K562 (cell line): ENCODE measurements around the gene POLR2A. TPM values are rescaled to one million over a fixed set of nuclear protein-coding genes. Genes with fewer than 3 reads are reported as not detected.

ENCODE experiments used
- ATAC-seq: fragments of 200-7000 bp; cut with Tn5 transposase; 3 replicates; pipeline ENCODE4 v1.9.1; 2020; ENCODE audit warnings: moderate library complexity
- BruUV-seq: library from RNA; stranded (reverse); fragments of 400-500 nt; replicated peaks from 2 replicates; lab custom pipeline; 2021; lab: Mats Ljungman, UMichigan
- CTCF ChIA-PET: fragments of 300-600 bp; formaldehyde crosslinking; extraction: SDS; loops from one replicate; lab custom pipeline; 2021; ENCODE audit warnings: low intra/inter-chr PET ratio; lab: Yijun Ruan, JAX
- POLR2A ChIA-PET: fragments of 300-600, 350-650 bp; sonication (Branson Sonifier 250); formaldehyde crosslinking; extraction: SDS; loops from one replicate; lab custom pipeline; 2021; ENCODE audit warnings: antibody characterized with exemption, inconsistent platforms; lab: Yijun Ruan, JAX
- DNase-seq, 4 experiments: peaks; one replicate each; pipeline versions ENCODE4 v3.0.0 to v3.0.0-alpha.2; 2011 to 2018; ENCODE audit warnings: low spot score in 3 of 4, mixed read lengths in 3 of 4; ENCODE audit errors: extremely low read depth in 1 of 4
- FAIRE-seq: peaks from 2 replicates; lab custom pipeline; 2011; peaks lifted over from hg19 to GRCh38; lab: Jason Lieb, UNC
- H2AFZ ChIP-seq: 2 replicates; pipeline ENCODE4 v1.6.0; 2011; ENCODE audit warnings: low read depth, low read length, control low read depth, inconsistent platforms
- H3K27ac ChIP-seq: fragments of 200-600 bp; 3 replicates; pipeline ENCODE4 v1.8.0; 2011; ENCODE audit warnings: low read depth, mild to moderate bottlenecking, control low read depth, inconsistent platforms, low read length, moderate library complexity, mixed read lengths; ENCODE audit errors: extremely low read depth
- H3K27me3 ChIP-seq, 2 experiments: fragments of 300-600 bp in 1 of 2; 2 replicates in 1 of 2; 3 replicates in 1 of 2; pipeline versions ENCODE4 v1.6.0 to v1.8.0; 2011; ENCODE audit warnings: inconsistent platforms in 2 of 2, low read length in 2 of 2, mild to moderate bottlenecking in 1 of 2, mixed read lengths in 1 of 2, moderate library complexity in 1 of 2; ENCODE audit not compliant: control insufficient read depth in 2 of 2, insufficient read depth in 2 of 2
- H3K36me3 ChIP-seq: fragments of 300-600 bp; 3 replicates; pipeline ENCODE4 v1.8.0; 2011; ENCODE audit warnings: mild to moderate bottlenecking, low read length, inconsistent platforms; ENCODE audit not compliant: control insufficient read depth, insufficient read depth
- H3K4me1 ChIP-seq, 2 experiments: fragments of 200-600 bp in 1 of 2; replicated peaks in 1 of 2; 2 replicates in 1 of 2; 3 replicates in 1 of 2; pipeline versions ENCODE4 v1.5.1 to v1.8.0; 2011; ENCODE audit warnings: inconsistent platforms in 2 of 2, low read length in 2 of 2, mild to moderate bottlenecking in 1 of 2, mixed read lengths in 1 of 2, moderate library complexity in 1 of 2; ENCODE audit not compliant: control insufficient read depth in 2 of 2, insufficient read depth in 2 of 2
- H3K4me2 ChIP-seq: 2 replicates; pipeline ENCODE4 v1.6.1; 2011; ENCODE audit warnings: low read length, control low read depth, inconsistent platforms, mixed read lengths; ENCODE audit not compliant: insufficient read depth
- H3K4me3 ChIP-seq: fragments of 200-600 bp; sonication (generic), shearing (Covaris generic); 2 replicates; pipeline ENCODE4 v1.5.1; 2016; ENCODE audit warnings: control low read depth, inconsistent platforms
- H3K79me2 ChIP-seq: fragments of 200-600 bp; 3 replicates; pipeline ENCODE4 v1.8.0; 2011; ENCODE audit warnings: low read length, inconsistent platforms; ENCODE audit not compliant: control insufficient read depth, insufficient read depth
- H3K9ac ChIP-seq, 2 experiments: 2 replicates each; pipeline versions ENCODE4 v1.6.0 to v1.6.1; 2011; ENCODE audit warnings: low read depth in 2 of 2, low read length in 2 of 2, control low read depth in 1 of 2, inconsistent platforms in 1 of 2, mild to moderate bottlenecking in 1 of 2, mixed read lengths in 1 of 2; ENCODE audit not compliant: insufficient read depth in 1 of 2
- H3K9me1 ChIP-seq: one replicate; pipeline ENCODE4 v1.6.0; 2011; ENCODE audit warnings: inconsistent platforms, mild to moderate bottlenecking, low read length, moderate library complexity; ENCODE audit not compliant: control insufficient read depth, insufficient read depth
- H3K9me3 ChIP-seq: replicated peaks from 2 replicates; pipeline ENCODE4 v1.5.1; 2011; ENCODE audit warnings: low read depth, low read length, inconsistent platforms; ENCODE audit not compliant: control insufficient read depth, insufficient read depth
- H4K20me1 ChIP-seq: replicated peaks from 2 replicates; pipeline ENCODE4 v1.6.1; 2011; ENCODE audit warnings: low read length, inconsistent platforms, mixed read lengths; ENCODE audit not compliant: control insufficient read depth, insufficient read depth
- ARID3A ChIP-seq: IDR thresholded peaks from 2 replicates; pipeline ENCODE4 v1.6.1; 2012; ENCODE audit warnings: low read depth, low read length, improper control_type of control experiment, borderline replicate concordance
- CBX5 ChIP-seq: IDR thresholded peaks from 2 replicates; pipeline ENCODE4 v1.6.1; 2014; ENCODE audit warnings: low read depth, borderline replicate concordance
- HDGF ChIP-seq: fragments of 450-650 bp; IDR thresholded peaks from 2 replicates; pipeline ENCODE4 v1.6.1; 2016
- PBX2 ChIP-seq, 2 experiments: IDR thresholded peaks in 1 of 2; conservative IDR thresholded peaks in 1 of 2; 2 replicates each; pipeline ENCODE4 v1.6.1; 2016; ENCODE audit warnings: low read depth in 2 of 2, mild to moderate bottlenecking in 1 of 2, missing compliant biosample characterization in 1 of 2, missing genetic modification characterization in 1 of 2, moderate library complexity in 1 of 2
- PHB2 ChIP-seq: fragments of 450-650 bp; IDR thresholded peaks from 2 replicates; pipeline ENCODE4 v1.6.1; 2017; ENCODE audit warnings: low read depth
- WGBS: fragments of 100-300 bp; shearing (Covaris generic); methylation state at CpG from one replicate; pipeline ENCODE4 v1.1.6; 2016; ENCODE audit warnings: low coverage, mixed read lengths; ENCODE audit not compliant: insufficient coverage; ENCODE audit errors: missing lambda C conversion rate; 5-methylcytosine and 5-hydroxymethylcytosine counted together
- in situ Hi-C: fragments of 300-500 bp; cut with MboI; formaldehyde crosslinking; loops from 4 replicates; pipeline ENCODE4 v1.15.0; 2018; ENCODE audit warnings: inconsistent platforms, mixed read lengths
- intact Hi-C: fragments of 100-400 bp; cut with micrococcal nuclease; formaldehyde crosslinking; loops from 2 replicates; pipeline ENCODE4 v1.14.2; 2022
- polyA plus RNA-seq, 8 experiments: library from polyadenylated mRNA; depleted of rRNA in 4 of 8; stranded (reverse) in 5 of 8; unstranded in 3 of 8; fragments of >200 nt; fragmentation: Nextera tagmentation in 2 of 8; fragmentation: Illumina TruSeq in 1 of 8; extraction: Ambion mirVana in 2 of 8; extraction: Trizol in 1 of 8; gene quantifications; 2 replicates each; pipeline versions ENCODE4 v1.2.1 to v1.2.3, GENCODE V29; 2011 to 2014; ENCODE audit warnings: inconsistent platforms in 1 of 8, missing spikeins in 1 of 8
- total RNA-seq, 7 experiments: library from RNA; depleted of rRNA in 6 of 7; stranded (reverse); fragments of >200 nt in 6 of 7; fragmentation: Illumina TruSeq in 2 of 7; extraction: Trizol in 2 of 7; gene quantifications; 2 replicates each; pipeline versions ENCODE4 v1.2.1 to v1.2.3, GENCODE V29; 2011 to 2021; ENCODE audit warnings: low replicate concordance in 1 of 7

POLR2A gene
- total and polyA plus RNA-seq, 9 of the 15 experiments (the other 6 are each of a cell fraction or from before 2014, with no cell fraction given): 1.3 to 109 (median 12.4) TPM

DNA sequence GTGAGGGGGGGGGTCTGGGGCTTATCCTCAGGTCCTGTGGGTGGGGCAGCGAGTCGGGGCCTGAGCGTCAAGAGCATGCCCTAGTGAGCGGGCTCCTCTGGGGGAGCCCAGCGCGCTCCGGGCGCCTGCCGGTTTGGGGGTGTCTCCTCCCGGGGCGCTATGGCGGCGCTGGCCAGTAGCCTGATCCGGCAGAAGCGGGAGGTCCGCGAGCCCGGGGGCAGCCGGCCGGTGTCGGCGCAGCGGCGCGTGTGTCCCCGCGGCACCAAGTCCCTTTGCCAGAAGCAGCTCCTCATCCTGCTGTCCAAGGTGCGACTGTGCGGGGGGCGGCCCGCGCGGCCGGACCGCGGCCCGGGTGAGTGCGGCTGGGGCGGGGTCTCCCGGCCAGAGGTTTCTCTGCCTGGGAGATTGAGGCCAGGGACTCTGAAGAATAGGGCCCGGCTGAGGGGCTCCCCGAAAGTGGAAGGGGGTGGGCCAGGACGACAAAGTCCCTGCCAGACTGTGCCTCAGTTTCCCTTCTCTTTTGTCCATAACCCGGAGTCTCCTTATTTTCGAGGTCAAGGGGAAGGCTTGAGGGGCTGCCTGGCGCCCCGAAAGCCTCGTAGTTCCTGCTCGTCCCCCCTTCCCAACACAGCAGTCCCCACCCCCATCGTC is 44.6 kb upstream of the POLR2A start, which contains the start of gene FGF11 (continued):
- TF ChIP-seq ARID3A: no peak

- POLR2A ChIA-PET: interaction anchor here (0.6 to 2.0 kb wide), 5 partner anchors 37 to 116 kb away, joined by 3 to 8 read pairs (median 4); partner anchors contain the start of gene ZBTB4
- DNase-seq: peak; percentile 19 to 37 (median 30)
- no peak for TF ChIP-seq PBX2 (CRISPR knock-in tag; IDR thresholded peaks at IDR 0.05; ENCODE audit: low read depth)
- no peak for TF ChIP-seq PBX2 (tag; conservative IDR thresholded peaks at IDR 0.05; ENCODE audit: low read depth)
- TF ChIP-seq HDGF: no peak
- TF ChIP-seq CBX5: no peak
- TF ChIP-seq PHB2: no peak
These were observed 43.9 kb upstream of the POLR2A start for GRCh38 chr17:7440113-7440833.

More at GRCh38 chr17:7440113-7440833, 43.9 kb upstream of the POLR2A start:
- Histone ChIP-seq H3K36me3 (no peaks in the 10 kb centered on the region), H3K9me3 (no peaks in the 10 kb centered on the region), H3K4me2 (peak overlapping the region; percentile 54), H3K79me2 (peaks cover 7% of the 10 kb centered on the region; the same call in 2 of the 3 replicates), H3K4me1 (peaks cover 20 to 73% of the 10 kb centered on the region in 2 experiments; a peak in 4 of 5 replicates), H3K9me1 (peaks cover 3% of the 10 kb centered on the region), H2AFZ (0 out of 2 replicates have a peak overlapping the region, but pooled peaks have one; percentile 52), H3K27ac (no peak overlapping the region), H4K20me1 (no peaks in the 10 kb centered on the region), H3K27me3 (no peaks in the 10 kb centered on the region), H3K9ac (peak overlapping the region in 1 of 2 experiments; percentile 84; a peak in 3 of 4 replicates), H3K4me3 (no peak overlapping the region)
- FAIRE-seq: no peak
- intact Hi-C loops: no loop called here
- no TSS peak for BruUV-seq
- WGBS: 37% methylated on average over 22 of the region's 46 CpGs
- no peak for ATAC-seq
- in situ Hi-C loops: no loop called here
- CTCF ChIA-PET: no interaction called here
